Vagina (tissue), 2 donors: ENCODE measurements around the gene AGXT2.

Experiments
- POLR2A ChIP-seq, 2 donors: fragments of 450-650 bp; IDR thresholded peaks; one replicate each; pipeline ENCODE4 v1.6.1; 2017; ENCODE audit warnings: antibody characterized with exemption in 2 of 2, mild to moderate bottlenecking in 2 of 2, moderate library complexity in 2 of 2
- POLR2AphosphoS5 ChIP-seq, 2 donors: sonication (generic); formaldehyde crosslinking; IDR thresholded peaks; one replicate each; pipeline ENCODE4 v1.9.0; 2017; ENCODE audit warnings: antibody characterized with exemption in 2 of 2, mild to moderate bottlenecking in 2 of 2, low read depth in 1 of 2; ENCODE audit not compliant: insufficient read depth in 1 of 2
- TF ChIP-seq, protein P1 (sequence below), 3 experiments: fragments of 450-650 bp in 2 of 3; fragments of 200-600 bp in 1 of 3; sonication (generic) in 1 of 3; IDR thresholded peaks; one replicate each; pipeline ENCODE4 v1.5.1; 2017 to 2019; ENCODE audit warnings: antibody characterized with exemption in 3 of 3, mild to moderate bottlenecking in 2 of 3, moderate library complexity in 2 of 3

GRCh38 chr5:35066260-35066795 lies 18.6 kb upstream of the AGXT2 start:
- TF ChIP-seq, protein P1, sequence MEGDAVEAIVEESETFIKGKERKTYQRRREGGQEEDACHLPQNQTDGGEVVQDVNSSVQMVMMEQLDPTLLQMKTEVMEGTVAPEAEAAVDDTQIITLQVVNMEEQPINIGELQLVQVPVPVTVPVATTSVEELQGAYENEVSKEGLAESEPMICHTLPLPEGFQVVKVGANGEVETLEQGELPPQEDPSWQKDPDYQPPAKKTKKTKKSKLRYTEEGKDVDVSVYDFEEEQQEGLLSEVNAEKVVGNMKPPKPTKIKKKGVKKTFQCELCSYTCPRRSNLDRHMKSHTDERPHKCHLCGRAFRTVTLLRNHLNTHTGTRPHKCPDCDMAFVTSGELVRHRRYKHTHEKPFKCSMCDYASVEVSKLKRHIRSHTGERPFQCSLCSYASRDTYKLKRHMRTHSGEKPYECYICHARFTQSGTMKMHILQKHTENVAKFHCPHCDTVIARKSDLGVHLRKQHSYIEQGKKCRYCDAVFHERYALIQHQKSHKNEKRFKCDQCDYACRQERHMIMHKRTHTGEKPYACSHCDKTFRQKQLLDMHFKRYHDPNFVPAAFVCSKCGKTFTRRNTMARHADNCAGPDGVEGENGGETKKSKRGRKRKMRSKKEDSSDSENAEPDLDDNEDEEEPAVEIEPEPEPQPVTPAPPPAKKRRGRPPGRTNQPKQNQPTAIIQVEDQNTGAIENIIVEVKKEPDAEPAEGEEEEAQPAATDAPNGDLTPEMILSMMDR (IDR thresholded peaks at IDR 0.05), result no peak
- TF ChIP-seq POLR2A (IDR thresholded peaks at IDR 0.05), result no peak
- no peak for TF ChIP-seq POLR2AphosphoS5 (IDR thresholded peaks at IDR 0.05; ENCODE audit: insufficient read depth in 1 of 2, low read depth in 1 of 2)
